H4 (cell line): ENCODE data around the gene NUPR1. TPM values are rescaled to one million over a fixed set of nuclear protein-coding genes. Genes with fewer than 3 reads are reported as not detected.
"Not testable (repeated sequence)": the region's sequence is repeated elsewhere in the genome, so short reads cannot be mapped to it uniquely, and the experiment has no call there.

Experiments used
- DNase-seq: peaks from one replicate; pipeline ENCODE4 v3.0.0-alpha.2; 2015; ENCODE audit warnings: low spot score
- total RNA-seq: library from RNA; depleted of rRNA; stranded (reverse); fragments of >200 nt; shearing (Covaris generic); gene quantifications from 2 replicates; pipeline ENCODE4 v1.2.3, GENCODE V29; 2014

Gene NUPR1
- total RNA-seq, 1 experiment from 2014 or later: 53.5 TPM

DNA sequence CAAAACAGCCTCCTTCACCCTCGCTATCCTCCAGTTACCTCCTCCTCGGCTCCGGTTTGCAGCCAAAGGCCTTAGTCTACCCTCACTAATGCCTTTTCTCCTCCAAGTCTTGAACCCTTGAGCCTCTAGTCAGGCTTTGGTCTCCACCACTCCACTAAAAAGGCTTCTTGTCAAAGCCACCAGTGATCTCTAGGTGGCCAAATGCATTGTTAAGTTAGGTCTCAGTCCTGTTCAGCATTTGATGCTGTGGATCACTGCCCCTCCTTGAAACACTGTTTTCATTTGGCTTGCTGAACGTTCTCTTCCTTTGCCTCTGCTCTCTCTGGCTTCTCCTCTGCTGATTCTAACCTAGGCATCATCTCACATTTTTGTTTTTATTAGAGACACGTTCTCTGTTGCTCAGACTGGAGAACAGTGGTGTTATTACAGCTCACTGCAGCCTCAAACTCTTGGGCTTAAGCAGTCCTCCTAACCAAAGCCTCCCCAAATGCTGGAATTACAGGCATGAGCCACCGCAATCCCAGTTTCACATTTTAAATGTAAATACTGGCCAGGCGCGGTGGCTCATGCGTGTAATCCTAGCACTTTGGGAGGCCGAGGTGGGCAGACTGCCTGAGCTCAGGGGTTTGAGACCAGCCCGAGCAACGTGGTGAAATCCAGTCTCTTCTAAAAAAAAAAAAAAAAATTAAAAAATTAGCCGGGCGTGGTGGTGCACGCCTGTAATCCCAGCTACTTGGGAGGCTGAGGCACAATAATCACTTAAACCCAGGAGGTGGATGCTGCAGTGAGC lies 16.1 kb upstream of the NUPR1 start:
- no peak for DNase-seq

DNA sequence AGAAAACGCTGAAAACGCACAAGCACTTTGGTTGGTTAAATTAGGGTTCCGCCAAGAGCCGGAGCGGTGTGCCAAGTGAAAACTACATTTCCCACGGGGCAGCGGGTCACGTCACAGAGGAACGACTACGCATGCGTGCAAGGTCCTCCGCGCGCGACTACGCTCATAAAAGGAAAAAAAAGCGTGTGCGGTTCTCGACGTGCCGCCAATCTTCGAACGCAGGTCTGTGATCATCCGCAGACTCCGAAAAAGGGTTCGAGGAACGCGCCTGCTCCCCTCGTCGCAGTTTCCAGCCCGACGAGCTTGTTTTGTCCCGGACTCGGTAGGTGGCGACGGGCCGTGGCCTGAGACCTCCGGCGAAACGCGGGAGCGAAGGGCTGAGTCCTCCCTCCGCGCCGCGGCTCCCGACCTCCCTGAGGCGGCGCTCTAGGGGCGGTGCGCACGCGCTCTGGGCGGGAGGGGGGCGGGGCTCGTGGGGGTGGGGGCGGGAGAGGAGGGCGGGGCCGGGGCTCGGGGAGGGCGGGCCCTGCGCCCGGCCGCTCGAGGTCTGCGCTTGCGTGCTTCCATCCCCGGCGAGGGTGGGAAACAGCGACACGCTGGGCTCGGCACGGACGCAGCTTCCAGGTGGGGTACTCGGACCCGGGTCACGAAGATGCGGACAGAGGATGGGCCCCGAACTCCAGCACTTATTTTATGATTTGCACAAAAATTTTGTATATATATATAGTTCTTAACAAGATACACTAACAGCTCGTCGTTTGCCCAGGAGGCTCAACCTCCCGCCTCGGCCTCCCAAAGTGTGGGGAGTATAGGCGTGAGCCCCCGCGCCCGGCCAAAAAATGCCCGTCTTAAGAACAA lies 15.2 kb upstream of the NUPR1 start, which contains the start of gene SGF29:
Gene SGF29 (plus strand): TSS at position 145 of the 858 bp plus-strand sequence. CDS start 27,150 bp downstream, outside the sequence.
- peak; percentile 90 for DNase-seq

- DNase-seq: peak; percentile 46
Measured at GRCh38 chr16:28549301-28549899, 10.6 kb upstream of the NUPR1 start.

DNA sequence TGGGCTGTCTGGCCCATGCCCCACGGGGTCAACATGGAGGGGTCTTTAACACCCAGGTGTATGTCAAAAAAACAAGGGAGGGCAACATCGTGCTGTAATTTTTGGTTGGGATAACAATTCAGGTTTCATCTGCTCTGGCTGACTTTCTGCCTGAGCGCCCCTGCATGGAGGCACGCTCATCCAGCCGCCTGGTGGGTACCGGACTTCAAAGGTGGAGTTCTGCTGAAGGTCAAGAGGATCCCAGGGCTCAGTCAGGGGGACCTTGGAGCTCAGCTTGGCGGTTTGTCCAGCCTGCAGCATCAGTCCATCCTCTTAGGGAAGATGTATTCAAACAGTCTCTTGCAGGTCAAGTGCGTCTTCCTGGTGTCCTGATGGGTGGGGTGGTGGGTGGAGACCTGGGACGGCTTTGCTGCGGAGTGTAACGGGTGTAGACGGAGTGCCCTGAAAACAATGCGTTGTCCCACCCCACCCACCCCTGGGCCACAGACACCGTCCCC lies 9.6 kb upstream of the NUPR1 start:
- no peak for DNase-seq

GRCh38 chr16:28546626-28547025 lies 7.9 kb upstream of the NUPR1 start:
- DNase-seq: no peak

- DNase-seq: not testable (repeated sequence)
Measured at GRCh38 chr16:28545964-28546363, 7.2 kb upstream of the NUPR1 start.

- no peak for DNase-seq
Measured at GRCh38 chr16:28544998-28545397, 6.2 kb upstream of the NUPR1 start.

DNA sequence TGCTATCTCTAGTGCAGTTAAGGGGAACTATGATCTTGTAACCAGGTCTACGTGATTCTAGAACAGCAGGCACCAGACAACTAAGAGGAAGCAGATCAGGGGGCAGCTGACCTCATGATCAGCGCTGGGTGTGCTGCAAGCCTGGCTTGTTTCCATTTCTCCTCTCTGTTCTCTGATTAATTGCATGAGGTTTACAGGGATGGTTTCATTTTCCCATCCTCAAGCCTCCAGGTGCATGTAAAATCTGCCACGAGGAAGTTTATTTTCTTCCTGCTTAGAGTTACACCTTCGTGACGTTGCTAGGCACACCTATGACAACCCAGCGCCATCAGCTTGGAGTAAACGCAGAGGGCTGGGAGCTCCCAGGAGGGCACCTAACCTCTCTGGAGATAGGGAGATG lies 4.3 kb upstream of the NUPR1 start:
- DNase-seq: no peak

DNA sequence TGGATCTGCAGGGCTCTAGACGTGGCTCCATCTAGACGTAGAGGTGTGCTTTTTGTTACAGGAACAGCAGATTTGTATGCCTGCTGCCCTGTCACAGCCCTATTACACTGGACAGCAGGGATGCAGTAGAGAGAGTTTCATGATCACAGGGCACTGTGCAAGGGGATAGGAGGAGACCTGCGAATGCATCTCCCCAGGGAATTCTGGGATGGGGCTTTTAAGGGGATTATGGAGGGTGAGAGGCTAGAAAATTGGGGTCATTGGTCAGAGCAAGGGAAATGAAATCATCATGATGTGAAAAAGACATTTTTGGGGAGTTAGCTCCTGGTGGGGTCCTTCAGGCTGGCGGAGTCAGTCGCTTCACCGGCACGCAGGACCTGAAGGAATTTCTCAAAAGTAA lies 3.9 kb upstream of the NUPR1 start:
- no peak for DNase-seq

DNA sequence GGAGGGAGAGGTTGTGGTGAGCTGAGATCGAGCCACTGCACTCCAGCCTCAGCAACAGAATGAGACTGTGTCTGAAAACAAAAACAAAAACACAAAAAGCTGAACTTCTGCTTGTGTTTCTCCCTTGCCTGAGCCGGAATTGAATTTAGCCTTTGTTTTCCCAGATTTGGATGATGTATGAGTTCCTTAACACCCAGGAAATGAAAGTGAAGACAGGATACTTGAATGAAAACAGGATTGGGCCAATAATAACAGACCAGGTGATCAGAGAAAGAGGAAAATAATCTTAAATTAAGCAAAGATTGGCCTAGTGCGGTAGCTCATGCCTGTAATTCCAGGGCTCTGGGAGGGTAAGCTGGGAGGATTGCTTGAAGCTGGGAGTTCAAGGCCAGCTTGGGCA lies 1.6 kb upstream of the NUPR1 start:
- DNase-seq: no peak

- no peak for DNase-seq
Measured at GRCh38 chr16:28537964-28538732, 626 bp downstream of the NUPR1 start.

- no peak for DNase-seq
Measured at GRCh38 chr16:28537076-28537475, 1.7 kb downstream of the NUPR1 start.

GRCh38 chr16:28534542-28535373 lies 4.0 kb downstream of the NUPR1 start:
- peak; percentile 29 for DNase-seq

GRCh38 chr16:28532940-28533647 lies 5.7 kb downstream of the NUPR1 start:
- DNase-seq: no peak

- peak; percentile 25 for DNase-seq
Measured at GRCh38 chr16:28531777-28532744, 6.7 kb downstream of the NUPR1 start.

- no peak for DNase-seq
Measured at GRCh38 chr16:28529124-28529523, 9.7 kb downstream of the NUPR1 start.

DNA sequence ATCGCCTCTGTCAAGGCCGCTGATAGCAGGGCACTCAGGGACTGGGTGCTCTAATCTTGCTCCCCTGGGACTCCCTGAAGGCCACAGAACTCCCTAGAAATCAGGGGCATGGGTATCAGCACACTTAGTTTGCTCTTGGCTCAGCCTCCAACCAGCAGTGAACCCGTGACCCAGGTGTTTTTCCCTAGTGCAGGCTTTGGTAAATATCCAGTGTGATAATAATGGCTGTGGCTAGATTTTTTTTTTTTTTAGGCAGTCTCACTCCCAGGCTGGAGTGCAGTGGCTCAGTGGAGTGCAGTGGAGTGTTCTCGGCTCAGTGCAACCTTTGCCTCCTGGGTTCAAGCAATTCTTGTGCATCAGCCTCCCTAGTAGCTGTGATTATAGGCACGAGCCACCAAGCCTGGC lies 10.3 kb downstream of the NUPR1 start:
- DNase-seq: no peak

DNA sequence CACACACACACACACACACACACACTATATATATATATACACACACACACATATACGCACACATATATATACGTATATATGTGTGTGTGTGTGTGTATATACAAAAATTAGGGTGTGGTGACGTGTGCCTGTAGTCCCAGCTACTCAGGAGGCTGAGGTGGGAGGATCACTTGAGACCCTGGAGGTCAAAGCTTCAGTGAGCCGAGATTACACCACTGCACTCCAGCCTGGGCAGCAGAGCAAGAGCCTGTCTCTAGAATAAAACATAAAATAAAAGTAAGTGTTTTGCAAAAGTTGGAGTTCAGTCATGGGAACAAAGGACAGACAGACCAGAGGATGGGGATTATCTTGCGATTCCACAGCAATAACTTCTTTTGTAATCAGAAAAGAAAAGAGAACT lies 10.8 kb downstream of the NUPR1 start:
- no peak for DNase-seq
